Pancreas (tissue), 10 donors: ENCODE measurements around the gene SSX2IP. TPM values are rescaled to one million over a fixed set of nuclear protein-coding genes. Genes with fewer than 3 reads are reported as not detected.
A peak's percentile ranks its signal among the peaks of the same experiment; 100 is the strongest.

ENCODE experiments used
- ATAC-seq, 4 donors: fragments of 200-7000 bp; cut with Tn5 transposase; one replicate each; pipeline versions ENCODE4 v1.8.0 to v1.9.1; 2020; ENCODE audit warnings: mild to moderate bottlenecking in 4 of 4, moderate library complexity in 4 of 4
- DNase-seq, 6 donors: peaks; one replicate each; pipeline ENCODE4 v3.0.0-alpha.2; 2020
- FAIRE-seq: peaks from 2 replicates; lab custom pipeline; 2012; peaks lifted over from hg19 to GRCh38; lab: Jason Lieb, UNC
- H3K27ac ChIP-seq, 4 donors: fragments of 200-600 bp; sonication (generic); 1 replicate in 3 of 4; 2 replicates in 1 of 4; pipeline versions ENCODE4 v1.5.0 to v1.8.0; 2020
- H3K27me3 ChIP-seq, 4 donors: fragments of 200-600 bp; one replicate each; pipeline ENCODE4 v1.8.0; 2021
- H3K36me3 ChIP-seq, 3 donors: fragments of 200-600 bp; sonication (generic) in 1 of 3; one replicate each; pipeline versions ENCODE4 v1.5.0 to v1.8.0; 2020 to 2021
- H3K4me1 ChIP-seq, 3 donors: fragments of 200-600 bp; one replicate each; pipeline ENCODE4 v1.8.0; 2021
- H3K4me3 ChIP-seq, 4 donors: fragments of 200-600 bp; sonication (generic) in 2 of 4; one replicate each; pipeline versions ENCODE4 v1.5.0 to v1.8.0; 2020 to 2021
- H3K9me3 ChIP-seq, 4 donors: fragments of 200-600 bp; one replicate each; pipeline ENCODE4 v1.8.0; 2021
- WGBS, 2 donors: extraction: QIAGEN DNeasy Blood & Tissue Kit; methylation state at CpG; one replicate each; pipeline ENCODE4 v1.1.7; 2013; 5-methylcytosine and 5-hydroxymethylcytosine counted together
- intact Hi-C, 3 donors: fragments of 100-400 bp; cut with DNase I; formaldehyde crosslinking; loops; one replicate each; pipeline versions ENCODE4 v1.11.1 to v1.14.2; 2022
- polyA plus RNA-seq, 2 donors: library from polyadenylated mRNA; stranded (reverse); fragments of 200-250 nt; gene quantifications; one replicate each; pipeline ENCODE4 v1.2.3, GENCODE V29; 2013
- total RNA-seq, 6 donors: library from RNA; stranded (reverse); fragmentation: NEBNext Ultra II Directional in 4 of 6; extraction: Animal tissue kit (Norgen Biotek cat#: 25700) in 4 of 6; gene quantifications; one replicate each; pipeline versions ENCODE4 v1.2.1 to v1.2.4, GENCODE V29; 2021 to 2023
- TF ChIP-seq, protein P1 (sequence below), 4 donors: fragments of 200-600 bp; sonication (generic) in 3 of 4; IDR thresholded peaks; one replicate each; pipeline versions ENCODE4 v1.5.0 to v1.8.0; 2021; ENCODE audit warnings: antibody characterized with exemption in 4 of 4
- donor health status: healthy with polysubstance abuse.
- donor health status: DM: no; HTN: no; CAD: no; lungs with moderate emphysema.
- donor health status: DM: no; HTN: no; CAD: no.
- donor health status: control.
- donor health status: control.
- donor health status: Bipolar disorder and iron deficiency.
- donor health status: DM: yes; HTN: yes; CAD: no.
- donor health status: DM: no; HTN: no; CAD: no.
- donor health status: DM: no; HTN: no; CAD: no.
- donor health status: DM: yes; HTN: yes; CAD: no.

SSX2IP gene, protein sequence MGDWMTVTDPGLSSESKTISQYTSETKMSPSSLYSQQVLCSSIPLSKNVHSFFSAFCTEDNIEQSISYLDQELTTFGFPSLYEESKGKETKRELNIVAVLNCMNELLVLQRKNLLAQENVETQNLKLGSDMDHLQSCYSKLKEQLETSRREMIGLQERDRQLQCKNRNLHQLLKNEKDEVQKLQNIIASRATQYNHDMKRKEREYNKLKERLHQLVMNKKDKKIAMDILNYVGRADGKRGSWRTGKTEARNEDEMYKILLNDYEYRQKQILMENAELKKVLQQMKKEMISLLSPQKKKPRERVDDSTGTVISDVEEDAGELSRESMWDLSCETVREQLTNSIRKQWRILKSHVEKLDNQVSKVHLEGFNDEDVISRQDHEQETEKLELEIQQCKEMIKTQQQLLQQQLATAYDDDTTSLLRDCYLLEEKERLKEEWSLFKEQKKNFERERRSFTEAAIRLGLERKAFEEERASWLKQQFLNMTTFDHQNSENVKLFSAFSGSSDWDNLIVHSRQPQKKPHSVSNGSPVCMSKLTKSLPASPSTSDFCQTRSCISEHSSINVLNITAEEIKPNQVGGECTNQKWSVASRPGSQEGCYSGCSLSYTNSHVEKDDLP
- total RNA-seq (1 to 10 TPM; 2.7 to 6.7 (median 5.3) TPM), polyA plus RNA-seq (10 to 100 TPM in 1 of 2 donors, 1 to 10 TPM in 1; 1.9 to 10.2 TPM)

- H3K27ac ChIP-seq = peak within 1 kb of the TSS; percentile 72 to 89 (median 78)
- ATAC-seq (peak; percentile 95 to 97 (median 96)), DNase-seq (peak; percentile 99 to 100 (median 99)), FAIRE-seq (no peak)
- 0 to 1% methylated on average over 58 to 68 of the region's 68 CpGs for WGBS, 2 donors
- intact Hi-C loops = no loop called here
- H3K27me3 ChIP-seq = no peaks in the 10 kb centered on the region
- no peaks in the 10 kb centered on the region for H3K36me3 ChIP-seq
- peaks cover 0 to 14% (median 8%) of the 10 kb centered on the region in 3 donors for H3K4me1 ChIP-seq
- peak within 1 kb of the TSS; percentile 66 to 90 (median 72) for H3K4me3 ChIP-seq
- H3K9me3 ChIP-seq = no peaks in the 10 kb centered on the region
- TF ChIP-seq, protein P1, sequence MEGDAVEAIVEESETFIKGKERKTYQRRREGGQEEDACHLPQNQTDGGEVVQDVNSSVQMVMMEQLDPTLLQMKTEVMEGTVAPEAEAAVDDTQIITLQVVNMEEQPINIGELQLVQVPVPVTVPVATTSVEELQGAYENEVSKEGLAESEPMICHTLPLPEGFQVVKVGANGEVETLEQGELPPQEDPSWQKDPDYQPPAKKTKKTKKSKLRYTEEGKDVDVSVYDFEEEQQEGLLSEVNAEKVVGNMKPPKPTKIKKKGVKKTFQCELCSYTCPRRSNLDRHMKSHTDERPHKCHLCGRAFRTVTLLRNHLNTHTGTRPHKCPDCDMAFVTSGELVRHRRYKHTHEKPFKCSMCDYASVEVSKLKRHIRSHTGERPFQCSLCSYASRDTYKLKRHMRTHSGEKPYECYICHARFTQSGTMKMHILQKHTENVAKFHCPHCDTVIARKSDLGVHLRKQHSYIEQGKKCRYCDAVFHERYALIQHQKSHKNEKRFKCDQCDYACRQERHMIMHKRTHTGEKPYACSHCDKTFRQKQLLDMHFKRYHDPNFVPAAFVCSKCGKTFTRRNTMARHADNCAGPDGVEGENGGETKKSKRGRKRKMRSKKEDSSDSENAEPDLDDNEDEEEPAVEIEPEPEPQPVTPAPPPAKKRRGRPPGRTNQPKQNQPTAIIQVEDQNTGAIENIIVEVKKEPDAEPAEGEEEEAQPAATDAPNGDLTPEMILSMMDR (IDR thresholded peaks at IDR 0.05) = no peak
Observed at GRCh38 chr1:84690397-84691121, at the start of gene SSX2IP. TSS of gene SSX2IP (minus strand) at chr1:84690461. CDS start at chr1:84671219, 19,242 bp downstream.

- intact Hi-C loops = no loop called here
Observed at GRCh38 chr1:84738237-84738636, 48.0 kb upstream of the SSX2IP start.

DNA sequence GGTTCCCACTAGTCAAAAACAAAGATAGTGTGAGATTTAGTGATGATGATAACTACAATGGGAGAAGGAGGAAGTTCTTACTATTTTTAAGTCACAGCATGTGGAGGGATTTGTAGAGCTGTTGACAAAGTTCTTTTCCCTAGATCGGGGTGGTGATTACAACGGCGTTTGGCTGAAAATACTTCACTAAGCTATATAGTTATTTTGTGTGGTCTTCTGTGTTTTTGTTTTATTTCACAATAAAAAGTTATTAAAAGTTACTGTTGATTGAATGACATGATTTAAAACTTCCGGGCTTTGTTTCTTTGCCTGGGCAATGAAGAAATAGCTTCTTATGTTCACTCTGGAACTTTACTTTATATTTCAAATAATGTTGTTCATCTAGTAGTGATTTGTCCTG, 47.3 kb upstream of the SSX2IP start:
- TF ChIP-seq, protein P1 (IDR thresholded peaks at IDR 0.05) = no peak
- Histone ChIP-seq H3K27me3 (no peaks in the 10 kb centered on the region), H3K9me3 (no peaks in the 10 kb centered on the region), H3K36me3 (no peaks in the 10 kb centered on the region), H3K27ac (no peak overlapping the region), H3K4me3 (no peak overlapping the region), H3K4me1 (no peaks in the 10 kb centered on the region)
- FAIRE-seq (no peak), ATAC-seq (no peak), DNase-seq (no peak)
- 75 to 85% methylated on average over 4 of the region's 4 CpGs for WGBS, 2 donors
- intact Hi-C loops = no loop called here

More at GRCh38 chr1:84738237-84738636, 48.0 kb upstream of the SSX2IP start:
- no peak overlapping the region for H3K4me3 ChIP-seq
- WGBS, 2 donors = 91 to 96% methylated on average over 13 of the region's 13 CpGs
- FAIRE-seq = no peak
- H3K27ac ChIP-seq = no peak overlapping the region
- TF ChIP-seq, protein P1 (IDR thresholded peaks at IDR 0.05) = no peak
- no peak for ATAC-seq
- no peak for DNase-seq
- H3K9me3 ChIP-seq = no peaks in the 10 kb centered on the region
- no peaks in the 10 kb centered on the region for H3K27me3 ChIP-seq
- H3K36me3 ChIP-seq = no peaks in the 10 kb centered on the region
- no peaks in the 10 kb centered on the region for H3K4me1 ChIP-seq

DNA sequence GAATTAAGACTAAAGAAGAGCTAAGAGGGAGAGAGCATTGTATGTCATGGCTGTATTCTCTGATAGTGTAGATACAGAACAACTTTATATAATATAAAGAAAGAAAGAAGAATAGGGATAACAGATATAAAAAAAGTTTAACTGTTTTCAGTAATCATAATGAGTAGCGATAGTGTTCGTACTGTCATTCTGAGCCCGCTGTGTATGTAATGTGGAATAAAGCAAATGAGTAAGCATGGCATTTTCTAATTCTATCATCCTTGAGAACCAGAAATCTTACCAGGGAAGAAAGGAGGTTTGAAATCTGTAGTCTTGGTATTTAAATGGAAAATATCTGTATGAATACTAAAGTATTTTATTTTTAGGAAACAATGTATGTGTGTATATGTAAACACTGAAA, 46.7 kb upstream of the SSX2IP start:
- Histone ChIP-seq H3K4me1 (no peaks in the 10 kb centered on the region), H3K4me3 (no peak overlapping the region), H3K27ac (no peak overlapping the region), H3K9me3 (no peaks in the 10 kb centered on the region), H3K36me3 (no peaks in the 10 kb centered on the region), H3K27me3 (no peaks in the 10 kb centered on the region)
- FAIRE-seq (no peak), ATAC-seq (no peak), DNase-seq (no peak)
- intact Hi-C loops = no loop called here
- WGBS, 2 donors = 94 to 98% methylated on average over 3 of the region's 3 CpGs
- TF ChIP-seq, protein P1 (IDR thresholded peaks at IDR 0.05) = no peak
